Measurements from ENCODE around the gene IFNE.
"Not testable (repeated sequence)": the region's sequence is repeated elsewhere in the genome, so short reads cannot be mapped to it uniquely, and the experiment has no call there.

IFNE gene

DNA sequence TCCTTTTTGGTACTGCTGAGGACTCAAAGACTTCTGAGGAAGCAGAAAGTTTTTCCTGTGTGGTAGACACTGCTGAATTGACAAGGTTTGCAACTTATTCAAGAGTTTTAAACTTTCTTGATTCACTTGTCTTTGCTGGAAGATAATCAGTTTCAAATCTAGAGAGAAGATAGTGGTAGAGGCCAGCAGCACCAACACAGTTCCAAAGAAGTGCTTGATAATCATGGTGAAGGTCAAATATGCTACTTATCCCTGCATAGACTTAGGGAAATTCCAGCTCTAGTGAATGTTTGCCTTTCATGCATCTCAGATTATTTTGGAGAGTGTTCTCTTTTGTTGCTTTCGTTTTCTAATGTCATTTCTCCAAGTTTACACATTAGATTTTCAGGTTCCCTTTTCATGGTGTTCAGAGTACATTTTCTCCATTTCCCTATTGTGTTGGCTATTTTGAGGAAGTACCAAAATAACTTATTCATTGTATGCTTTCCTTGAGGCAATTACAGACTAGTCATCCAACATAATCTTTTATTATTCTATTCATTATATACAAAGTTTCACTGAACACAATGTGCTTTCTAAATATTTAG lies 550 bp downstream of the IFNE start:
- DNase-seq: no peak

DNA sequence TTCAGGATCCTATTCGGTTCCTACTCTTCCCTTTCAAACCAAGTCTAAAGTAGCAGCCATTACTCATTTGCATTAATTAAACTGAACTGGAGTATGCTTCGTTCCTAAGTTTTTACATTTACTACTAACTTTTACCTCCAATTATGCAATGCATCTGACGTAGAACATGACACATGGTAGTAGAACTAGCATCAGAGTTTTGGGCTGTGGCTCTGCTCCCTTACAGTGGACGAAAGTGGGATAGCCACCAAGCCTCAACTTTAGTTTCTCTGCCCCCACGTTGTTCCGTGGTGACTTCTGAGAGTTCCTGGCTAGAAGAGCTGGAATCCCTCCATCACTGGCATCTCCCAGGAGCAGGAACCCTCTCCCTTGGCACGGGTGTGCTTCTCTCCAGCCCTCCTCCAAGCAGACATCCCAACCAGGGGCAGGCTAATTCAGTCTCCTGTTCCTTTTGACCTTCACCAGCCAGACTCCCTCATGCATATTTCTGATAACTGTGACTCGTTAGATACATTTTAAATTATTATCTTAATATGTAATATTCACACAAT lies 2.9 kb downstream of the IFNE start:
- no peak for DNase-seq

DNA sequence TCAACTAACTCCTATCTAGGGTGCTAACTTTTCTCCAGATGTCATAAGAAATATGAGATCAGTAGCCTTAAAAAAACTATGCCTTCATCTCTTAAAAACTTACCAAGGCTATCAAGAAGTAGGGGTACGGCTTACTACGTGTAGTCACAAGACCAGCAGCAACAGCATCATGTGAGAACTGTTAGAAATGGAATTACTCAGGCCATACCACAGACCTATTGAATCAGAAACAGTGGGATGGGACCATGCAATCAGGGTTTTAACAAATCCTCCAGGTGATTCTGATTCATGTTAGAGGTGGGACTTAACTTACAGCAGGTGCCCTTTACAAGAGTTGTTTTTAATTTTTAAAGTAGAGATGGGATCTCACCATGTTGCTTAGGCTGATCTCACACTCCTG lies 4.6 kb downstream of the IFNE start:
- DNase-seq: no peak

DNA sequence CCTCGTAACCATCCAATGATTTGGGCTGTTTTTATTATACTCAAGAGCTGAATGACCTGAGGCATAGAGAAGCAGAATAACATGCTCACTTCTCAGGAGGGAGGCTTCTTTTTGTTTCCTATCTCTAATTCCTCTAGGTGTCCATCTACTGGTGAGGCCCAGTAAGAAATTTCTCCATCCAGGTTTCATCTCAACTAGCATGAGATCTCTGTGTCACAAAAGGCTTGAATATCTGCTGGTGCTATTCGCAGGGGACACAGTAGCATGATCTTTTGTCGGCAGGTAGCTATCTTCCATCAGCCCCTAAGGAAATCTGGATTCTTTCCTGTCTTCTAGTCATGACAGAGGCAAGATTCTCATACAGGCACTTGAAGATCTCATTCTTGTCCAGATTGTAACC lies 8.9 kb downstream of the IFNE start:
- DNase-seq: no peak

DNA sequence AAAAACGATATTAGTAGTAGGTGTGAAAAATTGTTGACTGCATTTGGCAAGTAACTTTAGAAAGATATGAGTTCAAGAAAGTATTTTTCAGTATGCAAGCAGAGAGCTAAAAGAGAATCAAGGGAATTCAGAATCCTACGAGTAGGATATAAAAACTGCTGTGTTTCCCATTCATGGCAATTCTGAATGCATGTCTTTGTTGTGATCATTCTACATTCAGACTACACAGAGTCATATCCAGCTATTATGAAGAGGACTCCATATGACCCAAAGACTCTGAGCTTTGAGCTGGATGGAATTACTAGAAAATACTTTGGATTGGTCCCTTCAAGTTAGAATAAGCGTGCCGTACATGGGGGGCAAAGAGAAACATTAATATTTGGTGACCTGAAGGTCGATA lies 12.0 kb downstream of the IFNE start:
- DNase-seq: no peak

DNA sequence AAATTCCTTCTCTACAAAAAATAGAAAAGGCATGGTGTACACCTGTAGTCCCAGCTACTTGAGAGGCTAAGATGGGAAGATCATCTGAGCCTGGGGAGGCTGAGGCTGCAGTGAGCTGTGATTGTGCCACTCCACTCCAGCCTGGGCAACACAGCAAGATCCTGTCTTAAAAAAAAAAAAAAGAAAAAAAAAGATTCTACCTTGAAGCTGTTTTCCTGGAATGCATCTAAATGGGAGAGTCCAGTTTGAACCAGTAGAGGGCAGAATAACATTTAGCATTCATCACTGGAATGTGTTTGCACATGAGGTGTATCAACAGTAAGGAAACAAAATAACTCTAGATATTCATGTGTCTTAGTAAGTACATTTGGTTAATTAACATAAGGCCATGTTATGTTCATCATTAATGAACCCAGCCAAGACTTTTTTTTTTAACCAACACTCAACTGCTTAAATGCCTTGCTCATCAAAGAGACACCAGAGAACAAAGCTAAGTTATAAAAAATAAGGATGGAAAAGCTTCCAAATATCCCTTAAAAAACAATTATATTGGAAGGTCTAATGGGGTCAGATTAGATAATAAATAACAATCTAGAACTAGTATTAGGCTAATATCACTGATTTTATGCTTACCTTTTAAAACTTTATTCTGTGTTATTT lies 16.1 kb downstream of the IFNE start:
- DNase-seq: peak; percentile 9

DNA sequence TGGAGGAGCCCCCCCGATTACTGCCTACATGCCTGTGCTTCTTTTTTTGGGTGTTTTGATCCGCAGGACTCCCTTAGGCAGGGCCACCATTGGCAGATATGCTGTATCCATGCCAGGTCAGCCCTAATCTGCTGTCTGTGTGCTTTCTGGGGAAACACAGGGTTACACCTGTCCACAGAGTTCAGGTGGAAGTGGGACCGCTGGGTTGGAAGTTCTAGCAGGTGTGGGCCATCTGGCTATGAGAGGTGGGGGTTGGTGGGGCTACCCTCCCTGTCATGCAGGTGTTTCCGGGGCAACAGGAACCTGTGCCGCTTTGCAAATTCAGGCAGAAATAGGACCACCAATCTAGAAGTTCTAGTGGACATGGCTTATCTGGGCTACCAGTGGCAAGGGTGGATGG lies 17.0 kb downstream of the IFNE start:
- DNase-seq: no peak

DNA sequence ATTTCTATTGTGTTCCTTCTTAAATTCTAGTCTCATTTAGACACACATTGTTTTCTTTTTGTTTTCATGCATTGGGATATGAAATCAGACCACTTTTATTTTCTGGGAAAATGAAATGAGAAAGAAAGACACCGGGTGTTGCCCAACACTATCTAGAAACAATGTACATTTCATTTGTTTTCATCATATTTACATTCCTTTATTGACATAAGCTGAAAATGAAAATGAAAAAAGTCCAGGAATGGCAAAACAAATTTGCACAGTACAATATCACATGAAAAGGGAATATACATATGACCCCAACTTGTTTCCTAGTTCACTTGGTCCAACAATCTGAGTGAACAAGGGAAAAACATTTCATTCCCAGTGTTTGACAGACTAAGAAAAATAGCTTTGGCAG lies 20.7 kb downstream of the IFNE start:
- DNase-seq: no peak

DNA sequence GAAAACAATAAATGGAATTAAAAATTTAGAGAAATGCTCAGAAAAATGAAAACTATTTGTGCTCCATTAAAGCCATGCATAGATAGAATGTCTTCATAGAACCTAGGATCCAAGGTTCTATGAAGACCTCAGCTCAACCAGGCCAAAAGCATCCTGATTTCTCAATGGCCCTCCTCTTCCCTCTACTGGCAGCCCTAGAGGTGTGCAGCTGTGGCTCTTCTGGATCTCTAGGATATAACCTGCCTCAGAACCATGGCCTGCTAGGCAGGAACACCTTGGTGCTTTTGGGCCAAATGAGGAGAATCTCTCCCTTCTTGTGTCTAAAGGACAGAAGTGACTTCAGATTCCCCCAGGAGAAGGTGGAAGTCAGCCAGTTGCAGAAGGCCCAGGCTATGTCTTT lies 26.8 kb downstream of the IFNE start:
- DNase-seq: no peak

DNA sequence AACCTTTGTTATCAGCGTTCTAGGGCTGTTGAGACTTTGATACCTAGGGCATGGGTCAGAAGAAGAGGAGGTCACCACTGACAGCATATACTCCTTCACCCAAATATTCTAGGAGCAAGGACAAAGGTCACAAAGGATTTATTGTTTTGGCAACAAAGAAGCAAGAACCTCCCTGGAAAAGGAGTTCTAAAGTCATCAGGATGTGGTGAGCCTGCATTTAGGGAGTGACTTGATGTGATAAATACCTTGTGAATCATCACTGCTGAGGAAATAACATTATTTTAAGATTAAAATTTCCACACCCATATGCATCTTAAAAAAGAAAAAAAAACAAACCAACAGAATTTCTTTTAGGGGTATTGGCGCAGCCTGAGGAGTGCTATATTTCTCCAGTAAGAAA lies 28.0 kb downstream of the IFNE start:
- DNase-seq: no peak

DNA sequence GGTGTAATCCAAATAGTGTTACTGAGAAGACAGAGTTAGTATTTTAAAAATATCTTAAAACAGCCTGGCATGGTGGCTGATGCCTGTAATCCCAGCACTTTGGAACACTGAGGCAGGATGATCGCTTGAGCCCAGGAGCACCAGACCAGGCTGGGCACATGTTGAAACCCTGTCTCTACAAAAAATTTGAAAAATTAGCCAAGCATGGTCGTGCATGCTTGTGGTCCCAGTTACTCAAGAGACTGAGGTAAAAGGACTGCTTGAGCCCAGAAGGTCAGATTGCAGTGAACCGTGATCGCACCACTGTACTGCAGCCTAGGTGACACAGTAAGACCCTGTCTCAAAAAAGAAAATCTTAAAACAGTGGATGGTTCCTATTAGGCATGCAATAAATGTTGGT lies 29.4 kb downstream of the IFNE start:
- DNase-seq: no peak

DNA sequence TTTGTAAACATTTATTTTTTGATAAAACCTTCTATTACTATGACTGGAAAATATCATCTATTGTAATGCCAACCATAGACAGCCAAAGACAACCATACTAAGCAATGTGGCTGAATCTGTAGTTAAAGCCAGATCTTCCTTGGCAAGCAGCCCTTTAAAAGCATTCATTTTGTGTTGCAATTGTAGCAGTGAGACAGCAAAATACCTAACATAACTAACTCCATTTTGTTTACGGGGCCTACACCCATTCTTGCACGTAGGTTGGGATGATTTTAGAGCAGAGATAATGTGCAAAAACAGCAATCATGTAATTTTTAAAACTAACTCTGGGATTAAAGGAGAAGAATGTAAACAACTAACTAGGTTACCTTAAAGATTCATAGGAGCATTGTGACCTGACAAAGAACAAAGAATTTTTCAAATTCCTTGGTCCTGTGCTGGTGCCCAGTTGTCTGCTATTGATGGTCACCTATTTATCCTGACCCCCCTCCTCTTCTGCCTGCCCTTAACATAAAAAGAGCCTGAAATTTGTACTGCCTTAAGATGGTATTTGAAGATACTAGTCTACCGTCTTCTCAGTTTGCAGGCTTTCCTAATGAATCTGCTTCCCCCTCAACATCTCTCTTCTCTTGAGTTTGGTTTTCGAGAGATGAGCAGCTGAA lies 31.2 kb downstream of the IFNE start:
- DNase-seq: no peak

DNA sequence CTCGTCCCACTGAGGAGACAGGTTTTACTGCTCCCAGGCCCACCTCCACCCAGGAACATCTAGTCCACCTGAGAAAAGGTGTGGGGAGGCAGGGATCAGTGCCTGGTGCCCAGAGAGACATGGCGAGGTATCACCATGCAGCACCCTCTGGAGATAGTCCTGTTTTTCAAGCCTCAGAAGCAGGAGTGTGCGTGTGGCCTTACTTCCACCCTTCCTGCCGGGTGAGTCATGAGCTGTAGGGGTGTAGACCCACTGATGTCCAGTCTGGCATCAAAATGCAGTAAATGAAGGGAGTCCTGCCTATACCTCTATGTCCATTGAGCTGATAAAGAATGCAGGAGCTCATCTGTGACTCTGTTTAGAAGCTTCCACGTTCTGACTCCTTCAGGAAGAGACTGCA lies 32.8 kb downstream of the IFNE start:
- DNase-seq: not testable (repeated sequence)

DNA sequence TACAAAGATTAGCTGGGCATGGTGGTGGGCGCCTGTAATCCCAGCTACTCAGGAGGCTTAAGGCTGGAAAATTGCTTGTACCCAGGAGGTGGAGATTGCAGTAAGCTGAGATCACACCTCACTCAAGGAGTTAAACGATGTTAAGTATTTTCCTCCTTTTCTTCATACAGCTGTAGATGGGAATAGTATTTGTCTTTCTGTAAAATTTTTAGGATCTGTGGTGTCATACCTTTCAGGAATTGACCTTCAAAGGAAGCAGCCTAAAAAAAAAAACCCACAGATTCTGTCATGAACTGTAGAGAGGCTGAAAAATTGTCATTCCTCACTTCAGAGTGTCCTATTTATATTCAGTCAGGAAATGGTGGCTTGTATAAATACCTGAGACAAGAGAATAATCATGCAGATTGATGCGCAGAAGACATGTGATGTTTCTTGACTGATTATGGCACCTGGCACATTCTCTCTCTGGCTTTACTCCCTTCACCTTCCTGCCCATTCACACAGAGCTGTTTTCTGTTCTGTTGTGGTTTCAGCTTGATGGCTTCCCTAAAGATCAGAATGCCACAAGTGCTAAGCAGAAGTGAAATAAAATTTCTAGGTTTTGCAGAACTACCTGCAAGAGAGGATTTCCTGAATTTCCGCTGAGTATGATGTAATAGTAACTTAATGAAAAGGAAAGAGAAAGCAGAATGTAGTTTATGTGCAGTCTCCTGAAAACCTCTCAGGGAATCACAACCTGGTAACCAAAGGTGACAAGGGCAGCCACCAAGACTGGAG lies 38.1 kb downstream of the IFNE start:
- DNase-seq: no peak

DNA sequence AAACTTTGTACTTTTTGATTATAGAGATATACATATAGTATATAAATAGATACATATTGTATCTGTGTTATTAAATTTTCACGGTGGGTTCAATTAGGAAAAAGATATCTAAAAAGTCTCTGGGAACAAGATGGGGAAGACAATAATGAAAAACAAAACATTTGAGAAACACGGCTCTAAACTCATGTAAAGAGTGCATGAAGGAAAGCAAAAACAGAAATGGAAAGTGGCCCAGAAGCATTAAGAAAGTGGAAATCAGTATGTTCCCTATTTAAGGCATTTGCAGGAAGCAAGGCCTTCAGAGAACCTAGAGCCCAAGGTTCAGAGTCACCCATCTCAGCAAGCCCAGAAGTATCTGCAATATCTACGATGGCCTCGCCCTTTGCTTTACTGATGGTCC lies 42.0 kb downstream of the IFNE start, which contains the start of gene IFNA1:
TSS of gene IFNA1 (plus strand) at position 301 of the 400 bp plus-strand sequence. CDS start at position 370, 69 bp downstream.
- no peak for DNase-seq

DNA sequence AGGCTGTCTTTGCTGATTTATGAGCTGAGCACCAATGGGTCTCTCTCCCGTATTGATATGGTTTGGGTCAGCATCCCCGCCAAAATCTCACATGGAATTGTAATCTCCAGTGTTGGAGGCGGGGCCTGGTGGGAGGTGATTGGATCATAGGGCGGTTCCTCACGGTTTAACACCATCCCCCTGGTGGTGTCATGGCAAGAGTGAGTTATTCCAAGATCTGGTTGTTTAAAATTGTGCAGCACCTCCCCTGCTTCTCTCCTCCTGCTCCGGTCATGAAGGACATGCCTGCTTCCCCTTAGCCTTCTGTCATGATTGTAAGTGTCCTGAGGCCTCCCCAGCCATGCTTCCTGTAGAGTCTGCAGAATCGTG lies 47.1 kb downstream of the IFNE start:
- not testable (repeated sequence) for DNase-seq

DNA sequence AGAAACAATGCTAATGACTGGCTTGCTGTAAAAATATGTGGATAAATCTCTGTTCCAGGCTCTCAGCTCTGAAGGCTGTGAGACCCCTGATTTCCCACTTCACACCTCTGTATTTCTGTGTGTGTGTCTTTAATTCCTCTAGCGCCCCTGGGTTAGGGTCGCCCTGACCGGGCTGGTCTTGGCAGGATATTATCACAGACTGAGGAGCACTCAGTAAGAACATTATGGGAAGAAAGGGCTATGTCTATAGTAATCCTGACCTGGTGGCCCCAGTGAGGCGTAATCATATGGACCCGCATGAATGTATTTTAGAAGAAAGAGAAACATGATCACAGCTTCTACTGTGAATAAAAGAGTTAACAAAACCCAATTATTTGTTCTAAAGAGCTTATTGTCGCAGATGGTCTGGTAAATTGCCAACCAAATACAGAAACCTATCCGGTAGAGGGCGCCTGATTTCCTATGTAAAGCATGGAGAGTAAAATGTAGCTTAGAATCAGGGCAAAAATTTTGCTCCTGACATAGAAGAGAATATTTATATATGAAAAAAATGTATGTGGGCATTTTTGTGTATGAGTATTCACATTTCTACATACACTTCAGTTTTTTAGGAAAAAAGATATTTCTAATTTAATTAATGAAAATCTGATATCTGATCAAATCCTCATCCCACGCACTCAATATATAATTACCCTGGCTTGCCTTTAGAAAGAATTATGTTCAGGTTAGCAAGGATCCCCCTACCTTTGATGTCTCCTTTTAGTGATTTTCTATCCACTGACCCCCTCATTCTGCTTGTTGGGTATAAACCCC lies 47.7 kb downstream of the IFNE start:
- peak; percentile 33 for DNase-seq

DNA sequence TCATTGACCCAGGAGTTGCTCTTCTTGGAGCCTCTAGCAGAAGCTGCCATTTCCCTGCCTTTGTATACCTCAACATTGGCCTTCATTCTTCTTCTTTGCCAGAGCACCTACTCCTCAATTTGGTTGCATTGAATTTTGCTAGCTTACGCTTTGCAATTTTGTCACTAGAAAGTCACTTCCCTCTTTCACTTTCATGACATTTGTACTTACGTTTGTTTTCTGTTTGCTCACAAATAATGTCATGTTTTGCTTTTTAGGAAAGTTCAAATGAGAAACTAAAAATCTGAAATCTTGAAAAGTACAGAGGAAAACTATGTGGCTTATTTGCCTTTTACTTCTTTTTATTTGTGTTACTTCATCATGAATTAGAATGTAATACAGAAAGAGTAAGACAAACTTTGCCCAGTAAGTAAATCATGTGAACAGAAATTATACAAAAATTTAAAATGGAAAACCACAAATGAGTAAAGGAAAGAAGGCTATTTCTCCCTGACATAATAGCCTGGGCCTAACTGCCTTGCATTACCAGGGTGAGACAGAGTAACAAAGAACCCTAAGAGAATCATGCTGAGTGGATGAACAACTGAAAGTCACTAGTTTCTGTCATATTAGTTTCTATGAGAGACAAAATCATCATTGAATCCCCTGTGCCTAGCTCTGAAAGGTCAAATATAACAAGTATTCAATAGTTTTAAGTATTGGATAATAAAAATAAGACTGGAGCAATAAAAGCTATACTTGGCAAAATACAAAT lies 49.3 kb downstream of the IFNE start:
- no peak for DNase-seq

All from NCI-H2171 treated with DMSO at 0.1 percent for 48 hours (cell line).